Upper lobe of left lung (tissue), 4 donors: ENCODE results near the gene PPP2R2D.

ENCODE experiments used
- EP300 ChIP-seq, 4 donors: sonication (generic); formaldehyde crosslinking; IDR thresholded peaks; one replicate each; pipeline ENCODE4 v1.5.1; 2017; ENCODE audit warnings: antibody characterized with exemption in 4 of 4, control low read depth in 2 of 4
- POLR2A ChIP-seq, 4 donors: fragments of 450-650 bp; IDR thresholded peaks; one replicate each; pipeline ENCODE4 v1.5.1; 2016 to 2017; ENCODE audit warnings: antibody characterized with exemption in 4 of 4, mild to moderate bottlenecking in 2 of 4
- POLR2AphosphoS5 ChIP-seq, 2 donors: sonication (generic); formaldehyde crosslinking; IDR thresholded peaks; one replicate each; pipeline ENCODE4 v1.5.1; 2017; ENCODE audit warnings: antibody characterized with exemption in 2 of 2
- TF ChIP-seq, protein P1 (sequence below), 6 experiments: fragments of 450-650 bp in 4 of 6; fragments of 200-600 bp in 2 of 6; sonication (generic) in 2 of 6; IDR thresholded peaks; one replicate each; pipeline ENCODE4 v1.5.1; 2016 to 2019; ENCODE audit warnings: antibody characterized with exemption in 6 of 6

DNA sequence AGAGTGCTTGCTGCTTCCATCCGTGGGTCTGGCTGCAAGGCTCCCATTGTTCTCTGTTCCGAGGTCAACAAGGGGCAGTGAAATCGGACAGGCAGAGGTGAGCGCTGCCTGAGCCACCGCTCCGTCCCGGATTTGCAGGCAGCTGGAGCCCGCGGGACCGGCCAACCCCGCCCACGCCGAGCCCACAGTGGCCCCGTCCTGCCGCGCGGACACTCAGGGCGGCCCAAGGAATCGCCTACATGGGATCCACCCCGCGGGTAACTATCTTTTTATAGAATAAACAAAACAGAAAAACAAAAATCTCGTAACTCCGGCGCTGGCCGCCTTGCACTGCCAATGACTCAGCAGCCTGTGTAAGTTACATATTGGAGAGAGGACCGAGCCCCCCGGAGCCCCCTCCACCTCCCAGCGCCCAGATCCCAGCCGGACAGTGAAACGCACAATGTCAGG is 79.0 kb downstream of the PPP2R2D start:
- TF ChIP-seq, protein P1, sequence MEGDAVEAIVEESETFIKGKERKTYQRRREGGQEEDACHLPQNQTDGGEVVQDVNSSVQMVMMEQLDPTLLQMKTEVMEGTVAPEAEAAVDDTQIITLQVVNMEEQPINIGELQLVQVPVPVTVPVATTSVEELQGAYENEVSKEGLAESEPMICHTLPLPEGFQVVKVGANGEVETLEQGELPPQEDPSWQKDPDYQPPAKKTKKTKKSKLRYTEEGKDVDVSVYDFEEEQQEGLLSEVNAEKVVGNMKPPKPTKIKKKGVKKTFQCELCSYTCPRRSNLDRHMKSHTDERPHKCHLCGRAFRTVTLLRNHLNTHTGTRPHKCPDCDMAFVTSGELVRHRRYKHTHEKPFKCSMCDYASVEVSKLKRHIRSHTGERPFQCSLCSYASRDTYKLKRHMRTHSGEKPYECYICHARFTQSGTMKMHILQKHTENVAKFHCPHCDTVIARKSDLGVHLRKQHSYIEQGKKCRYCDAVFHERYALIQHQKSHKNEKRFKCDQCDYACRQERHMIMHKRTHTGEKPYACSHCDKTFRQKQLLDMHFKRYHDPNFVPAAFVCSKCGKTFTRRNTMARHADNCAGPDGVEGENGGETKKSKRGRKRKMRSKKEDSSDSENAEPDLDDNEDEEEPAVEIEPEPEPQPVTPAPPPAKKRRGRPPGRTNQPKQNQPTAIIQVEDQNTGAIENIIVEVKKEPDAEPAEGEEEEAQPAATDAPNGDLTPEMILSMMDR (IDR thresholded peaks at IDR 0.05): no peak
- TF ChIP-seq POLR2A (IDR thresholded peaks at IDR 0.05) (no peak), POLR2AphosphoS5 (IDR thresholded peaks at IDR 0.05) (no peak), EP300 (IDR thresholded peaks at IDR 0.05) (no peak)
